Breast epithelium (tissue), 3 donors: ENCODE measurements around the gene S1PR3.

ENCODE experiments used
- POLR2A ChIP-seq: fragments of 450-650 bp; IDR thresholded peaks from one replicate; pipeline ENCODE4 v1.6.1; 2016; ENCODE audit warnings: antibody characterized with exemption, mild to moderate bottlenecking, moderate library complexity
- TF ChIP-seq, protein P1 (sequence below), 3 donors: fragments of 450-650 bp; IDR thresholded peaks; one replicate each; pipeline ENCODE4 v1.5.1; 2016 to 2017; ENCODE audit warnings: antibody characterized with exemption in 3 of 3, mild to moderate bottlenecking in 3 of 3, moderate library complexity in 3 of 3

DNA sequence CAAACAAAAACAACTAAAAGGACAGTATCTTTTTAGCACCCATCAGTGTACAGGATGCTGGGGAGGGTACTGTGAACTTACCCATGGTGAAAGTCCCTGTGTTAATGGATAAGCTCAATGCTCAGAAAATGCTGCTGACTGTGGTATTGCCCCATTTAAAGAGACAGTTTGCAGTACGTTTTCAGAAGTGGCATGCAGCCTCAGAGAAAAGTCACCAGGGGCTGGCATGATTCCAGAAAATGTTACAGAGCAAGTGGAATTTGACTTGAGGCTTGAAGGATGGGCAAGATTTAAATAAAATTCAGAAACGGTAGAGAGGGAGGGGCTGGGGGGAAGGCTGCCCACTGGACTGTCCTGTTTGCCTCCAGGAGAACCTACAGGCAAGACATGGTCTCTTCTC lies 7.2 kb downstream of the S1PR3 start:
- TF ChIP-seq, protein P1, sequence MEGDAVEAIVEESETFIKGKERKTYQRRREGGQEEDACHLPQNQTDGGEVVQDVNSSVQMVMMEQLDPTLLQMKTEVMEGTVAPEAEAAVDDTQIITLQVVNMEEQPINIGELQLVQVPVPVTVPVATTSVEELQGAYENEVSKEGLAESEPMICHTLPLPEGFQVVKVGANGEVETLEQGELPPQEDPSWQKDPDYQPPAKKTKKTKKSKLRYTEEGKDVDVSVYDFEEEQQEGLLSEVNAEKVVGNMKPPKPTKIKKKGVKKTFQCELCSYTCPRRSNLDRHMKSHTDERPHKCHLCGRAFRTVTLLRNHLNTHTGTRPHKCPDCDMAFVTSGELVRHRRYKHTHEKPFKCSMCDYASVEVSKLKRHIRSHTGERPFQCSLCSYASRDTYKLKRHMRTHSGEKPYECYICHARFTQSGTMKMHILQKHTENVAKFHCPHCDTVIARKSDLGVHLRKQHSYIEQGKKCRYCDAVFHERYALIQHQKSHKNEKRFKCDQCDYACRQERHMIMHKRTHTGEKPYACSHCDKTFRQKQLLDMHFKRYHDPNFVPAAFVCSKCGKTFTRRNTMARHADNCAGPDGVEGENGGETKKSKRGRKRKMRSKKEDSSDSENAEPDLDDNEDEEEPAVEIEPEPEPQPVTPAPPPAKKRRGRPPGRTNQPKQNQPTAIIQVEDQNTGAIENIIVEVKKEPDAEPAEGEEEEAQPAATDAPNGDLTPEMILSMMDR (IDR thresholded peaks at IDR 0.05), result no peak
- no peak for TF ChIP-seq POLR2A
